DOHH2 (cell line): ENCODE data around the gene RBP2.

Source experiments
- CTCF ChIP-seq: fragments of 200-600 bp; sonication (generic); IDR thresholded peaks from one replicate; pipeline ENCODE4 v1.5.1; 2014; ENCODE audit warnings: antibody characterized with exemption, mild to moderate bottlenecking, low read depth, low read length; ENCODE audit not compliant: poor library complexity, severe bottlenecking
- EZH2phosphoT487 ChIP-seq: fragments of 200-600 bp; sonication (generic); IDR thresholded peaks from 2 replicates; pipeline ENCODE4 v1.6.1; 2017; ENCODE audit warnings: borderline replicate concordance, mild to moderate bottlenecking, antibody characterized with exemption, low read length, moderate library complexity, mixed read lengths

GRCh38 chr3:139440639-139441556 lies 35.4 kb downstream of the RBP2 start:
- TF ChIP-seq CTCF = no peak
- no peak for TF ChIP-seq EZH2phosphoT487
